ENCODE data around the gene NBPF4. TPM values are rescaled to one million over a fixed set of nuclear protein-coding genes. Genes with fewer than 3 reads are reported as not detected.

The NBPF4 gene
- total RNA-seq, 4 donors from 2014 or later, result not detected

DNA sequence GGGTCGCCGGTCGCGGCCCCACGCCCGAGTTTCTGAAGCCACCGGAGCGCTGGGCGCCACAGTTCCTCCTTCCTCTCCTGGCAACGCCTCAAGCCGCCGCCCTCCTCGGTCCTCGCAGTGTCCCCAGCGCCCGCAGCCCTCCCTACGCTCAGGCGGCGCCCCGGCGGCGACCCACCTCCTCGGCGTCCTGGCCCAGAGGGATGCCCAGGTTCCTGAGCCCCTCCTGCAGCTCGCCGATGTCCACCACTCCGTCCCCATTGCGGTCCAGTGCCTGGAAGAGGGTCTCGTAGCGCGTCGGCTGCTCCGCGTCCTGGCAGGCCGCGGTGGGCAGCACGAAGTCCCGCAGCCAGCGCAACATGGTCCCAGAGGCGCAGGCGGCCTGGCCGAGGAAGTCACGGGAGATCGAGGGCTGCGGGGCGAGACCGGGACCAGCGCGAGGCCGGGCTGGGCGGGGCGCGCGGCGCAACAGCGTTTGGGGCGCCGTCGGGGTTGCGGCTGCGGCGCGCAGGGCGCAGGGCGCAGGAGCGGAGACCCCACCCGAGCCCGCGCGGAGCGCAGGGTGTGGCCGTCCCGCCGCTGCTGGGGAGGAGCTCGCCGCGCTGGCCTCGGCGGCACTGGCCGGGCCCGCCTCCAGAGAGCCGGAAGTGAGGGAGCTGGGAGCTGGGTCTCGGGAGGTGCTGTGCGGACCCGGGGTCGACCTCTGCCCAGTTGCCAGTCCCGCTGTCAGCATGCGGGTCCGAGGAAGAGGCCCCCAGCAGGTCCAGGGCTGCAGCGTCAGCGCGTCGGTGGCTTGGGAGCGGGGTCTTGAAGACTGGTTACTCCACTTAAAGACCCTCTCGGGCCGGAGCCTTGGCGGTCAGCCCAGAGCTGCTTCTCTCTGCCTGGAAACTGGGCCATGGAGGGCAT is 43.8 kb downstream of the NBPF4 start, which contains the start of gene SLC25A24:
Gene SLC25A24 (minus strand): TSS at position 563 of the 906 bp plus-strand sequence. CDS start 205 bp downstream, at position 358.
- ATAC-seq (ENCODE audit: low FRiP score), result peak; percentile 97
- TF ChIP-seq, protein P1, sequence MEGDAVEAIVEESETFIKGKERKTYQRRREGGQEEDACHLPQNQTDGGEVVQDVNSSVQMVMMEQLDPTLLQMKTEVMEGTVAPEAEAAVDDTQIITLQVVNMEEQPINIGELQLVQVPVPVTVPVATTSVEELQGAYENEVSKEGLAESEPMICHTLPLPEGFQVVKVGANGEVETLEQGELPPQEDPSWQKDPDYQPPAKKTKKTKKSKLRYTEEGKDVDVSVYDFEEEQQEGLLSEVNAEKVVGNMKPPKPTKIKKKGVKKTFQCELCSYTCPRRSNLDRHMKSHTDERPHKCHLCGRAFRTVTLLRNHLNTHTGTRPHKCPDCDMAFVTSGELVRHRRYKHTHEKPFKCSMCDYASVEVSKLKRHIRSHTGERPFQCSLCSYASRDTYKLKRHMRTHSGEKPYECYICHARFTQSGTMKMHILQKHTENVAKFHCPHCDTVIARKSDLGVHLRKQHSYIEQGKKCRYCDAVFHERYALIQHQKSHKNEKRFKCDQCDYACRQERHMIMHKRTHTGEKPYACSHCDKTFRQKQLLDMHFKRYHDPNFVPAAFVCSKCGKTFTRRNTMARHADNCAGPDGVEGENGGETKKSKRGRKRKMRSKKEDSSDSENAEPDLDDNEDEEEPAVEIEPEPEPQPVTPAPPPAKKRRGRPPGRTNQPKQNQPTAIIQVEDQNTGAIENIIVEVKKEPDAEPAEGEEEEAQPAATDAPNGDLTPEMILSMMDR (IDR thresholded peaks at IDR 0.05), result no peak
- DNase-seq (ENCODE audit: low spot score), result peak; percentile 31

DNA sequence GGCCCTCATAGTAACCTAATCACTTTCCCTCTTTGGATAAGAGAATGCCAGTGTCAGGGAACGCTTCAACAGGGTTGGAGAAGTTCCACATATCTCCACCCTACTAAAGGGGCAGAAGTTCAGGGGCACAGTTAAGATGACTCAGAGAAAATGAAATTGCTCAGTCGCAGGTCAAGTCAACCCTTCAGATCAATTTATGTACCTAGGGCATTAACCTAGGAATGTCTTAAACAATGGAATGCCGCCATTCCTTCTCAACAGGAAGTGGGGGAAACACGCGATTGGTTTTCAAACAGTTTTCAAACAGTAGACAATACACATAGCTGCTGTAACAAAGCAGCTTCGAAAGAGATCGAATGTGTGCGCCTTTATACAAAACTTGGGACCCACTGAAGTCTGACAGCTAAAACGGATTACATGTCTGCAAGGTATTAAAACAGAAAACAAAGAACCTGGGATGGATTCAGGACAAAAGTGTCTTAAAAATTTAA is 44.6 kb downstream of the NBPF4 start:
- TF ChIP-seq, protein P1 (IDR thresholded peaks at IDR 0.05), result no peak
- ATAC-seq (ENCODE audit: low FRiP score) (peak; percentile 50), DNase-seq (ENCODE audit: low spot score) (no peak)

DNA sequence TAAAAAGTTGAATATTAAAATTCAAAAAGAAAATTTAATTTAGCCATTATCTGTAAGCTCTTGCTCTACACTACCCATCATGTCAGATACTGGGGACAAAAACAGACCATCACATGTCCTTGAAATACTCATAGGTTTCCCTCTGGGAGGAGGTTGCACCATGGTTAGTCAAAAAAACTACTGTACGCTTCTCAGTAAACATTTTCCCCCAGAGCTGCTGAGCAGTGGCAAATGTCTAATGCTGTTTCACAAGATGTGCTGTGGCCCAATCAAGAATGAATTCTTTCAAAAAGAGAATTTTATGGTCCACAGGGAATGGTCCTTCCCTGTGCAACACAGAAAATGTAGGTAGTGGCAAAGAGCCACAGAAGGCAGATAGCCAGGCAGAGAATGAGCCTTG is 49.8 kb downstream of the NBPF4 start:
- TF ChIP-seq, protein P1 (IDR thresholded peaks at IDR 0.05), result no peak
- no peak for DNase-seq (ENCODE audit: low spot score)
- no peak for ATAC-seq (ENCODE audit: low FRiP score)

DNA sequence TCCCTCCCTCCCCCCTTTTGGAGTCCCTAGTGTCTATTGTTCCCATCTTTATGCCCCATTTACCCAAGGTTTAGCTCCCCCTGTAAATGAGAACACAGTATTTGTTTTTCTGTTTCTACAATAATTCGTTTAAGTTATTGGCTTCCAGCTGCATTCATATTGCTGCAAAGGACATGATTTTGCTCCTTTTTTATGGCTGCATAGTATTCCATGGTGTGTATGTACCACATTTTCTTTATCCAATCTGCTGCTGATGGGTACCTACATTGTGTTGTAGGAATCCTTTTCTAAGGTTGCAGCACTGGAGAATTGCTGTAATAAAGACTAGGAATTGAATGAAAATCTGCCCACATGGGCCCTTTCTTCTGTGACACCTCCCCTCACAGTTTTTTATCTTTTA is 50.5 kb downstream of the NBPF4 start:
- DNase-seq (ENCODE audit: low spot score) (no peak), ATAC-seq (ENCODE audit: low FRiP score) (no peak)
- TF ChIP-seq, protein P1 (IDR thresholded peaks at IDR 0.05), result no peak

DNA sequence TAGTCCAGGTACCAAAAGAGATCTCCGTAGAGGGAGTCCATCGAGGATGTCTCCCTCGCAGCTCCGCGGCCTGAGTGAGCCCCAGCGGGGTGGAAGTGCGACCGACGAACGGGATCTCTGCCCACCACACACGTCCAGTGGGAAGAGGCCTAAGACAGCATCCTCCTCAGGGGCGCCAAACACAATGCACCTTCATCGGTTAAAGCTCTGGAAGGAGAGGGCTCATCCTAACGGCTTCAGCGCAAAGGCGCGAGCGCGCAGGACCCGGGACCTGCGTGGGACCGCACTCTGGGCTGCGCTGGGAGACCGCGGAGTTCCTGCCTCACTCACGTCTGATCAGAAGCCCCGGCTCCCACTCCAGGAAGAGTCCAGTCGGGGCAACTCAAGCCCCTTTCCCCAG is 51.3 kb downstream of the NBPF4 start:
- TF ChIP-seq, protein P1 (IDR thresholded peaks at IDR 0.05), result no peak
- no peak for DNase-seq (ENCODE audit: low spot score)
- no peak for ATAC-seq (ENCODE audit: low FRiP score)

DNA sequence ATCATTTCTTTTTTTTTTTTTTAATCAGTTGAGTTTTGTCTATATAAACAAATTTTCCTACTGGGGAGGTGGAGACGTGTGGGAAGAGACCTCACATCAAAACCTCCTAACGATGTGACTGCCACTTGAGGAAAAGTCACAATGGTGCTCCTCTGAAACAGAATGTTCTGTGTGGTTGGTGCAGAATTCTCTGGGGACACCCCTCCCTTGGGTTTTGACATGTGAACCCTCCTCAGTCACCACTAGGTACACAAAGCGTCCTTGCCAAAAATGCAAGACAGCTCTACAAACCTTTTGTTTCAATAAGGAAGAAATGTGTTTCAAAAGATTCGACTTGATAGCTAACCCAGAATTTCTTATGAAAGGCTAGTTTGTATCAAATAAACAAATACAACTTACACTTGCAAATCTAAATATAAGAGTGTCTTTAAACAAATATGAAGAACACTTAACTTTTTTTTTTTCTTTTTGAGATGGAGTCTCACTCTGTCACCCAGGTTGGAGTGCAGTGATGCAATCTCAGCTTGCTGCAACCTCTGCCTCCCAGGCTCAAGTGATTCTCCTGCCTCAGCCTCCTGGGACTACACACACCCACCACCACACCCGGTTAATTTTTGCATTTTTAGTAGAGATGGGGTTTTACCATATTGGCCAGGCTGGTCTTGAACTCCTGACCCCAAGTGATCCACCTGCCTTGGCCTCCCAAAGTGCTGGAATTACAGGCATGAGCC is 53.0 kb downstream of the NBPF4 start:
- TF ChIP-seq, protein P1 (IDR thresholded peaks at IDR 0.05), result no peak
- ATAC-seq (ENCODE audit: low FRiP score) (no peak), DNase-seq (ENCODE audit: low spot score) (no peak)

Measured in omental fat pad (tissue), 4 donors.